SW 1271 (cell line): ENCODE data around the gene TMEM132A.
"Not testable (repeated sequence)": the region's sequence is repeated elsewhere in the genome, so short reads cannot be mapped to it uniquely, and the experiment has no call there.

Experiments used
- DNase-seq, 2 experiments: peaks; one replicate each; lab custom pipeline; 2025; lab: John Stamatoyannopoulos, UW

TMEM132A gene

GRCh38 chr11:60905047-60905446 is 19.2 kb upstream of the TMEM132A start:
- no peak for DNase-seq

- DNase-seq: no peak
Observed at GRCh38 chr11:60905551-60906113, 18.6 kb upstream of the TMEM132A start.

DNA sequence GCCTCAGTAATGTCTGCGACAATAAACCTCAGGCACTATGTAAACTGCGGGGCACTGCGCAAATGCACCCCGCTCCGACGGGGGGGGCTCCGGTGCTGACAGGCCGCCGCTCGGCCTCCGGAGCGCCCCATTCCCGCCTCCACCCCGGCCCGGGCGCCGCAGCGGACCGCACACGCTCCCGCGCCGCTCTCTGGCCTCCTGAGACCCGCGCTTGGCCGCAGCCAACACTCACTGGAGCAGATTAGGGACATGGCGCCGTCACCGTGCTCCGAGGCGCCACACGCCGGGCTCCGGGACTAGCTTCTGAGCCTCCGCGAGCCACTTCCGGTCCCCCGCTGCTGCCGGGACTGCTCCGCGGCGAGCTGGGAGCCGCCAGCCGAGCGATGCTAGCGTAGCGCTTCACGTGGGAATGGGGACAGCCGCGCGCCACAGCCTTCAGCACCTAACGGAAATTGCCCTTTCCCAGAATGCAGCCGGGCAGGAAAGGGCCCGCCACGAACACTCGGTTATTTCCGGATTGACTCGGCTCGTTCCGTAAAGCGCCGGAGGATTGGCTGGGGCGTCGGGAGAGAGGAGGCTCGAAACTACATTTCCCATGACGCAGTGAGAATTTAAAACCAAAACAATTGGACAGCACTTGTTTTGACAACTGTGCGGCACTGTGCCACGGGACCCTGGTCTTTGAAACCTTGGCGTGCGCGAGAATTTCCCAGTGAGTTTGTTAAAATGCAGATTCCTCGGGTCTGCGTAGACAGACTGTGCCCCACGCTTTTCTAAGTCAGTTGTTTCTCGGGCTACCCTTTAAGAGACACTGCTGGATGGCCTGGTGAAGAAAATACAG is 17.9 kb upstream of the TMEM132A start, which contains the start of gene PRPF19:
TSS of gene PRPF19 (minus strand) at position 454 of the 841 bp plus-strand sequence. CDS start at position 251, 203 bp downstream.
- peak; percentile 92 to 96 for DNase-seq

DNA sequence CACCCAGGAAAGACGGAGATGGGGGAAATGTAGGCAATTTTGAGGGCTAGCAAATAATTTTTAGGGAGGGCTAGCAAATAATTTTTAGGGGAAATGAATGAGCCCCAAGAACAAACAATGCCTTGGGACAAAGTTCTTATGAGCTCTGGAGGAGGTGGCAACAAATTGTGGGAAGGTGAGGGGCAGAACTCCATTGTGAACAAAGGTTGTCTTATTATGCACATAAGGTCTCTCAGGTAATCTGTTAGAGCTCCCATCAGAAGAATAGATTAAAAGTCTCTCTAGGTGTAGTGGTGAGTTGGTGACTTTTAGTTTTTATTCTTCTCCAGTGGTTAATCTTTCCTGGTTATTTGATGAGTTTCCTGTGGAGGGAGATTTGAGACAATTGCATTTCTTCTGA is 15.5 kb upstream of the TMEM132A start:
- DNase-seq: no peak

DNA sequence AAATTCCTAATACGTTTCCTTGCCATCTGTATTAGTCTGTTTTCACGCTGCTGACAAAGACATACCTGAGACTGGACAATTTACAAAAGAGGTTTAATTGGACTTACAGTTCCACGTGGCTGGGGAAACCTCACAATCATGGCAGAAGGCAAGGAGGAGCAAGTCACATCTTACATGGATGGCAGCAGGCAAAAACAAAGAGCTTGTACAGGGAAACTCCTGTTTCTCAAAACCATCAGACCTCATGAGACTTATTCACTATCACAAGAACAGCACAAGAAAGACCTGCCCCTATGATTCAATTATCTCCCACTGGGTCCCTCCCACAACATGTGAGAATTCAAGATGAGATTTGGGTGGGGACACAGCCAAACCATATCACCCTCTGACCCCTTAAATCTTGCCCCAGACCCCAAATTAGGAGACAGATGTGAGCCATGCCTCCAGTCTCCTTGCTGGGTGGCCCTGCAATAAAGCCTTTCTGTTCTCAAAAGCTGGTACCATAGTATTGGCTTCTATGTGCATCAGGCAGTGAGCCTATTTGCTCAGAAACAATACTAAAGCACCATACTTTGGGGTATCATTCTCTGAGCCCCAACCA is 14.5 kb upstream of the TMEM132A start:
- not testable (repeated sequence) for DNase-seq

- DNase-seq: no peak
Observed at GRCh38 chr11:60910281-60910687, 14.0 kb upstream of the TMEM132A start.

DNA sequence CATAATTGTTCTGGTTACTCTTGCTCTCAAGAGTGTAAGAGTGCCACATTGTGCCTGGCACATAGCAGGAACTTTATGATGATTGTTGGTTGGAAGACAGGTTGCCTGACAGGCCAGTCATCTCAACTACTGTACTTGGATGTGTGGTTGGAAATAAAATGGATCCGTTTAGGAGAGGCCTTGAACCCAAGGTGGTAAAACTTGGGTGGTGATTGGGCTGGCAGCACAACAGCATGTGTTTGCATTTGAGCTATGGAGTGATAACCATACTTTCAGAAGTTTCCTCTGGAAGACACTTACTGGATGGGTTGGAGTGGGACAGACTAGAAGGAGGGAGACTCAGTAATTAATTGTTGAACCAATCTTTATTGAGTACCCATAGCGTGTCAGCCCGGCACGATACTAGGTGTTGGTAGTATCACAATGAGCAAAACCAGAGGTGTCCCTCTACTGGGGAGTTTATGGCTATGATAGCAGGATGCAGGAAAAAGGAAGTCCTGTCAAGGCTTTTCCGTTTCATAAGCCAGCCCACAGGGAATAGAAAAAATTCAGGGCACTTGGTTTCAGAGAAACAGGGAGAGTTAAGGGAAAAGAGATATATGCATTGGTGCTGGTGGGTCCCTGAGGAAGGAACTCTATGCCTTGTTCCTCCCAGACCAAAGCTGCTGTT is 13.4 kb upstream of the TMEM132A start:
- no peak for DNase-seq

DNA sequence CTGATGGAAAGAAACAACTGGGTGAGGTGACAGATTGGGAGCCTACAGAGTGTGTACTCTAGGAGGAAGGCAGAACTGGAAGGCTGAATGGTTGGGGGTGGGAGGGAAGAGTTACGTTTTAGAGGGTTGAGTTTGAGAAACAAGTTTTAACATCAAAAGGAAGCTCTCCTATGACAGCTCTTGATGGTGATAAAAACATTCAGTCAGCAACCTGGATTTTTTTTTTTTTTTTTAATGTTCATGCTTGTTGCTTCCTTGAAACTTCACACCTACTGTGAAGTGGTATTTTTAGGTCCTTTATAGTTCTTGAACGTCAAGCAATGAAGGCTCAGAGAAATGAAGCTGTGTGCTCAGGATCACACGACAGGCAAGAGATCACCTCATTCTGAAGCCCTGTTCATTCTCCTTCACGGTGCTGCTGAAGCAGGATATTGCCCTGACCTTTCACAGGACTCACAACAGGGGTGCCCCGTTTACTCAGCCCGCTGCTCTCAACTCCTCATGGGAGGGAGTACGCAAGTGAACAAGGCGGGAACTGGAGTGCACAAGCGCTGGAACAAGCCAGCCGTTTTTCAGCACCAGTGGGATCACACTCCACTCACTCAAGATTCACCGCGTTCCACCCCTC is 11.9 kb upstream of the TMEM132A start:
- DNase-seq: no peak

GRCh38 chr11:60912851-60913528 is 11.3 kb upstream of the TMEM132A start:
- DNase-seq: no peak

GRCh38 chr11:60913793-60914632 is 10.2 kb upstream of the TMEM132A start, which contains the start of gene TMEM109:
Gene TMEM109 (plus strand): TSS chr11:60914158. CDS start chr11:60919694, 5,536 bp downstream.
- DNase-seq: peak; percentile 86 to 89

DNA sequence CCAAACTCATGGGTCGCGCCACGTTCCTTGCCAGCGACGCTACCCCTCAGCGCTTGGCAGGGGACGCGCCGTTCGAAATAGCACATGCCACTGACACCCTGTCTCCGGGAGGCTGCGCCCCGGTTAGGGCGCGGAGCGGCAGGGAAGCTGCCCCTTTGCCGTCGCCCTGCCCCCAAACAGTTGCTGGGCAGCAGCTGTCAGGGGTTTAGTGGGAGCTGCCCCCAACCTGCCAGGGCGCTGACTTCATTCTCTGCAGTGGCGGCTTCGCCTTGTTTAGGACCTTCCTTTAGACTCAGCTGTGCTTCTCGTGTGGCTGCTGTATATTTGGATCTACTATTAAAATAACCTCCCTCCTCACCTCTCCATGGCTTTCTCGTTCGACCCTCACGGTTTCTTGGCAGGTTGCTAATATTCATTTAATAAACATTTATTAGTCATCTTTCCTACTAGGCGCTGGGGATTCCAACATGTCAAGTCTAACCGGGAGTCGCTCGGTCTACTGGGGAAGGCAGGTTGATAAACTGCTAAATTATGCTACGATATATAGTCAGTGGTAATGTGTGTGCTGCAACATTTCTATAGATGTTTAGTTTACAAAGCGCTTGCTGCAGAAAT is 9.5 kb upstream of the TMEM132A start:
- peak in 1 of 2 experiments; percentile 14 for DNase-seq

DNA sequence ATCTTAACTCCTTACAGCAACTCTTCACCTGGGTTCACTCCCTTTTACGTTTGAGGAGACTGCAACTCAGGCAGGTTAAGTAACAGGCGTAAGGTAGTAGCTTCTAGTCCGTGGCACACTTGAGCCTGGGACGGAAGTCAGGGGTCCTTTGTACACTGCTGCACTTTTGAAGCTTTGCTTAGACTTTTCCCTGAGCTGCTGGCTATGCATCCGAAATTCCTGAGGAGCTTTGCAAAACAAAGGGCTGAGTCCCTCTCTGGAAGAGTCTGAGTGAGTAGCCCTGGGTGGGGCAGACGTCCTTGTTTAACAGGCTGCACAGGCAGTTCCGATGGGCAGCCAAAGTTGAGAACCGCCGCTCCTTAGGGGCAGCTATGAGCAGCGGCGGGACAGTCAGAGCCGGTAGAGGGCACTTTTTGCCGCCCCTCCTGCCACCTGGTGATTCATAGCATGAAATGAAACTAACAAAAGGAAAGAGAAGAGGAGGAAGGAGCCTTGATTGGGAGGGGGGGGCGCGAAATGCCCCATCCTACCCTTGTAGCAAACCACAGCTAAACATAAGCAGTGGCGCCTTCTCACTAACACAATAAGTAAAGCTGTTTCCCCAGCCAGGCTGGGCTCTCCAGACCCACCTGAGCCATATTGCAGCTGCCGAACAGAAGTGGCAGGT is 8.9 kb upstream of the TMEM132A start:
- peak in 1 of 2 experiments; percentile 54 for DNase-seq

GRCh38 chr11:60916669-60917206 is 7.5 kb upstream of the TMEM132A start:
- no peak for DNase-seq

DNA sequence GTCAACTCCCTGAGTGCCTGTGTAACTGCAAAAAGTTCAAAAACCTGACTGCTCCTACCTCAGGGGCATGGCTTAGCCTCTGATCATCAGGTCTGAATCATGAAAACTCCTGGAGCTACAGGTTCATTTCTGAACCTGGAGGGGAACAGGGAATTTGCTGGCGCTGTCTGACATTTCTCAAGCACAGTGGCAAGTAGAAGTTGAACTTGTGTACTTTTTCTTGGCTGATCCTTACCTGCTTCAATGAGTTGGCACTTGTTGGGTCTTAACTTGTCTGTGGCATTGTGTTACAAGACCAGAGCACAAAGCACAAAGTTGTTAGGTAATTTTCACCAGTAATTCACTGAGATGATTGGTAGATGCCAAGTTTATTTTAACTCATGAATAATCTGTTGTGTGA is 7.0 kb upstream of the TMEM132A start:
- DNase-seq: no peak

GRCh38 chr11:60918251-60918938 is 5.9 kb upstream of the TMEM132A start:
- no peak for DNase-seq

DNA sequence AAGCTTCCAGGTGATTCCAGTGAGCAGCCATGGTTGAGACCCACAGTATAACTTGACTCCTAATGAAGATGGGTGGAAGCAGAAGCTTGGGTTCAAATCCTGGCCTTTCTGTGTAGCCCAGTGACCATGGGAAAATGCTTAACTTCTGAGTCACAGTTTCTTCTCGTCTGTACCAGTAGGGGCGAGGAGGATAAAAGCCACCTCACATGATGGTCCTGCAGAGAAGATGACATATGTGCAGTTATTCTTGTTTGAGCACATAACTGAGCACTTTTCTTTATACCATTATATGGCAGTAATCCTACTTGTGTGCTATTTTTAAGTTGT is 5.4 kb upstream of the TMEM132A start:
- DNase-seq: no peak

DNA sequence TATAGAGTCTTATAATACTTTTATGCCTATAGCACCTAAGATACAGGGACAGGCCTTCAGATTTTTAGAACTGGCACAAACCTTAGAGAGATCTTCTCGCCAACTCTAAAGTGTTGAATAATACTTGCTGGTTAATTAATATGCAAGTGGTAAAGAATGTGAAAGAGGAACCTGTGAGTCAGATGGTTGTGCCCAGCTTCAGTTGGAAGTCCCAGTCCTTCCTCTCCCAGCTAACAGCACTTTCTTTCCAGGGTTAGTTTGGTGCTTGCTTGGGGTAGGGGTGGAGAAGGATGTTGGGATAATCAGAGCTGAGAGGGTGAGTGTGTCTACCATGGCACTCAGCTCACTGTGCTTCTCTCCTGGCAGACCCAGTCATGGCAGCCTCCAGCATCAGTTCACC is 4.9 kb upstream of the TMEM132A start:
- DNase-seq: no peak

DNA sequence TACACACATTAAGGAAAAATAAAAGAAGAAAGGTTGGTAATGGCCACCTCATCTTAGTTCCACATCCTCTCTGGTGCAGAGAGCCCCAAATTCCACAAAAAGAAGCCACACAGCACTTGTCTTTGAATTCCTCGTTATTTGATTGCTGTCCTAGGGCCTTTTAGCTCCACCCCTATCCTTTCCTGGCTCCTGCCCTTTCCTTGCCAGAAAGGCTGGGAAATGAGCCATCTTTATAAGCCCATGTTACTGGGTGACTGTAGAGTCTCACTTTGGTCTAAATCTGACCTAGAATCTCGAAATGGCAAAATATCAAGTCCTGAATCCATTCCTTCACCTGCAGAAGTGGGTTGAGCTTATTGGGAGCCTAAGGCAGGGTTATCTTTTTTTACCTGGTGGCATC is 4.3 kb upstream of the TMEM132A start:
- no peak for DNase-seq

DNA sequence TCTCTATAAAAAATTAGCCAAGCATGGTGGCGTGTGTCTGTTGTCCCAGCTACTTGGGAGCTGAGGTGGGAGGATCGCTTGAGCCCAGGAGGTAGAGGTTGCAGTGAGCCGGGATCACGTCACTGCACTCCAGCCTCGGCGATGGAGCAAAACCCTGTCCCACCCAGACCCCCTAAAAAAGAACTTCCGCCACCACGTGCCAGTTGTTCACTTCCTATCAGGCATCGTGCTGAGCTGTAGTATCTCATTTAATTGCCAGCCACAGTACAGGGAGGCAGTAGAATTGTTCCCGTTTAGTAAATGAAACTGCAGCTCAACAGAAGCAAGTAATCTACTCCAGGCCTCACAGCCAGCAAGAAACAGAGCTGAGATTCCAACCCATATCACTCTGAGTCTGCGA is 3.0 kb upstream of the TMEM132A start:
- no peak for DNase-seq
